Spleen (tissue), 11 donors: ENCODE measurements around the gene LRRN4. TPM values are rescaled to one million over a fixed set of nuclear protein-coding genes. Genes with fewer than 3 reads are reported as not detected.

Source experiments
- DNase-seq: peaks from one replicate; pipeline ENCODE4 v3.0.0-alpha.2; 2020
- H3K27ac ChIP-seq, 8 donors: fragments of 200-600 bp; sonication (generic) in 7 of 8; 1 replicate in 4 of 8; 2 replicates in 4 of 8; pipeline versions ENCODE4 v1.5.0 to v1.8.0; 2016 to 2021; ENCODE audit warnings: inconsistent platforms in 4 of 8, mild to moderate bottlenecking in 4 of 8, moderate library complexity in 1 of 8
- H3K27me3 ChIP-seq, 7 donors: fragments of 200-600 bp; sonication (generic) in 6 of 7; replicated peaks in 1 of 7; 1 replicate in 4 of 7; 2 replicates in 3 of 7; pipeline versions ENCODE4 v1.5.0 to v1.8.0; 2016 to 2021; ENCODE audit warnings: inconsistent platforms in 3 of 7, mild to moderate bottlenecking in 1 of 7
- H3K36me3 ChIP-seq, 6 donors: fragments of 200-600 bp; sonication (generic) in 5 of 6; 1 replicate in 4 of 6; 2 replicates in 2 of 6; pipeline versions ENCODE4 v1.5.0 to v1.8.0; 2016 to 2021; ENCODE audit warnings: inconsistent platforms in 2 of 6
- H3K4me1 ChIP-seq, 6 donors: fragments of 200-600 bp; sonication (generic) in 5 of 6; 1 replicate in 3 of 6; 2 replicates in 3 of 6; pipeline versions ENCODE4 v1.5.0 to v1.8.0; 2016 to 2021; ENCODE audit warnings: inconsistent platforms in 3 of 6
- H3K4me3 ChIP-seq, 8 donors: fragments of 200-600 bp; sonication (generic) in 7 of 8; 1 replicate in 4 of 8; 2 replicates in 4 of 8; pipeline versions ENCODE4 v1.5.0 to v1.8.0; 2016 to 2021; ENCODE audit warnings: inconsistent platforms in 4 of 8, mild to moderate bottlenecking in 4 of 8, moderate library complexity in 2 of 8
- H3K9me3 ChIP-seq, 8 donors: fragments of 200-600 bp; sonication (generic) in 7 of 8; 1 replicate in 4 of 8; 2 replicates in 4 of 8; pipeline versions ENCODE4 v1.5.0 to v1.8.0; 2016 to 2021; ENCODE audit warnings: inconsistent platforms in 4 of 8
- POLR2A ChIP-seq, 3 donors: fragments of 450-650 bp; IDR thresholded peaks; one replicate each; pipeline ENCODE4 v1.5.1; 2017; ENCODE audit warnings: antibody characterized with exemption in 3 of 3, mild to moderate bottlenecking in 1 of 3
- POLR2AphosphoS5 ChIP-seq, 3 donors: sonication (generic); formaldehyde crosslinking; IDR thresholded peaks; one replicate each; pipeline ENCODE4 v1.5.1; 2017; ENCODE audit warnings: antibody characterized with exemption in 3 of 3
- WGBS, 5 donors: extraction: QIAGEN DNeasy Blood & Tissue Kit in 3 of 5; methylation state at CpG; one replicate each; pipeline versions ENCODE4 v1.1.5 to v1.1.7; 2013 to 2018; 5-methylcytosine and 5-hydroxymethylcytosine counted together
- intact Hi-C: fragments of 100-400 bp; cut with DNase I; formaldehyde crosslinking; loops from one replicate; pipeline ENCODE4 v1.15.0; 2023; ENCODE audit warnings: low total_unique reads
- polyA plus RNA-seq, 3 donors: library from polyadenylated mRNA; stranded (reverse); fragments of 200-250 nt; gene quantifications; one replicate each; pipeline ENCODE4 v1.2.1, GENCODE V29; 2013
- total RNA-seq, 7 donors: library from RNA; depleted of rRNA in 3 of 7; stranded (reverse); fragments of >200 nt in 3 of 7; fragmentation: NEBNext Ultra II Directional in 4 of 7; extraction: Animal tissue kit (Norgen Biotek cat#: 25700) in 4 of 7; gene quantifications; one replicate each; pipeline versions ENCODE4 v1.1.0 to v1.2.1, GENCODE V29; 2016 to 2021
- TF ChIP-seq, protein P1 (sequence below), 11 experiments: fragments of 200-600 bp in 7 of 11; fragments of 450-650 bp in 4 of 11; sonication (generic) in 4 of 11; IDR thresholded peaks in 8 of 11; conservative IDR thresholded peaks in 3 of 11; 1 replicate in 7 of 11; 2 replicates in 4 of 11; pipeline versions ENCODE4 v1.4.0 to v1.8.0; 2016 to 2021; ENCODE audit warnings: antibody characterized with exemption in 11 of 11, inconsistent platforms in 4 of 11, mild to moderate bottlenecking in 1 of 11
- donor health status: healthy with polysubstance abuse.
- donor health status: DM: no; HTN: no; CAD: no; lungs with moderate emphysema.
- donor health status: DM: no; HTN: no; CAD: no.
- donor health status: Bipolar disorder and iron deficiency.
- donor health status: healthy.
- donor health status: DM: no; HTN: no; CAD: no.
- donor health status: DM: yes; HTN: yes; CAD: no.

LRRN4 gene
- total and polyA plus RNA-seq, 10 donors: 0.13 to 0.18 TPM; not detected in 8

DNA sequence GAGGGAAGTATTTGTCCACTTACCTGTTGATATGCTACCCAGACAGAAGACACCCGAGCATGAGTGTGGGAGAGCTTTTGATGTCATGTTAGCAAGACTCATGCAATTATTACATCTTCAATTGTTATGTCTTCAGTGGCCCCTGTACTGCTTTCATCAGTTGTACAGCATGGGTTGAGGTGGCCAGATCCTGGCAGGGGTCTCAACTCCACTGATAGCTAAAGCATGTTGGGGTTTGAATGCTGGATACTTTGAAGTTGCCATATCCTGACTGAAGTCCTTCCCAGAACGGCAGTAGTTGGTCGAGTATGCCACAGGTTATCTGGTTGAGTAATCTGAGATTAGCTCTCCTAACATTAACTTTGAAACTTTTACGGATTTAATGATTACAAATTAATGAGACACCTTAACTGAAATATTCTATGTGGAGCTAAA, 46.7 kb downstream of the LRRN4 start:
- intact Hi-C loops: no loop called here
- Histone ChIP-seq H3K27me3 (no peaks in the 10 kb centered on the region), H3K4me3 (peak overlapping the region; percentile 75 to 97 (median 93)), H3K4me1 (peaks cover 9 to 68% (median 47%) of the 10 kb centered on the region in 6 donors), H3K9me3 (no peaks in the 10 kb centered on the region), H3K36me3 (peaks cover 0 to 26% (median 16%) of the 10 kb centered on the region in 6 donors), H3K27ac (peak overlapping the region in 3 of 8 donors; percentile 54 to 92 (median 91))
- no peak for DNase-seq
- no peak for TF ChIP-seq POLR2AphosphoS5 (IDR thresholded peaks at IDR 0.05)
- TF ChIP-seq POLR2A (IDR thresholded peaks at IDR 0.05): no peak
- TF ChIP-seq, protein P1, sequence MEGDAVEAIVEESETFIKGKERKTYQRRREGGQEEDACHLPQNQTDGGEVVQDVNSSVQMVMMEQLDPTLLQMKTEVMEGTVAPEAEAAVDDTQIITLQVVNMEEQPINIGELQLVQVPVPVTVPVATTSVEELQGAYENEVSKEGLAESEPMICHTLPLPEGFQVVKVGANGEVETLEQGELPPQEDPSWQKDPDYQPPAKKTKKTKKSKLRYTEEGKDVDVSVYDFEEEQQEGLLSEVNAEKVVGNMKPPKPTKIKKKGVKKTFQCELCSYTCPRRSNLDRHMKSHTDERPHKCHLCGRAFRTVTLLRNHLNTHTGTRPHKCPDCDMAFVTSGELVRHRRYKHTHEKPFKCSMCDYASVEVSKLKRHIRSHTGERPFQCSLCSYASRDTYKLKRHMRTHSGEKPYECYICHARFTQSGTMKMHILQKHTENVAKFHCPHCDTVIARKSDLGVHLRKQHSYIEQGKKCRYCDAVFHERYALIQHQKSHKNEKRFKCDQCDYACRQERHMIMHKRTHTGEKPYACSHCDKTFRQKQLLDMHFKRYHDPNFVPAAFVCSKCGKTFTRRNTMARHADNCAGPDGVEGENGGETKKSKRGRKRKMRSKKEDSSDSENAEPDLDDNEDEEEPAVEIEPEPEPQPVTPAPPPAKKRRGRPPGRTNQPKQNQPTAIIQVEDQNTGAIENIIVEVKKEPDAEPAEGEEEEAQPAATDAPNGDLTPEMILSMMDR (IDR thresholded peaks at IDR 0.05 in 8 of 11, conservative IDR thresholded peaks at IDR 0.05 in 3 of 11): no peak
- 13 to 30% (median 18%) methylated on average over 4 of the region's 4 CpGs for WGBS, 5 donors

DNA sequence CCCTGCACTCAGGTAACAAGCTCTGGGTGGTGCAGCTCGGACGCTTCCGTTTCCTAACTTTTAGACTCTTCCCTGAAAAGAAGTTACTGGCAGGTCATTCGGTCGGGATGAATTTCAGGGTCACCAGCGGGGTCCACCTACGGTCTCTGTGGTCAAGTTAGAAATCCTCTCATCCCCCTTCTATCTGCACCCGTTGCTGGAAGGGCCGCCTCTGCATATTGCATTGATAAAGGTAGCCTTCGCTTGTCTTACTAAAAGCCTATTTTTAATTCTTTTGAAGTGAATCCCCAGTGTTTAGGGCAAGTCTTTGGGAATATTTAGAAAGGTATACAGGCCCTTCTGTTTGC, 47.3 kb downstream of the LRRN4 start:
- WGBS, 5 donors: 0 to 2% (median 1%) methylated on average over 8 to 10 of the region's 10 CpGs
- H3K27me3 ChIP-seq: no peaks in the 10 kb centered on the region
- H3K9me3 ChIP-seq: no peaks in the 10 kb centered on the region
- H3K4me3 ChIP-seq: peak overlapping the region; percentile 75 to 97 (median 93)
- intact Hi-C loops: no loop called here
- no peak for DNase-seq
- H3K27ac ChIP-seq: peak overlapping the region; percentile 84 to 92 (median 89)
- TF ChIP-seq POLR2A (IDR thresholded peaks at IDR 0.05) (no peak), POLR2AphosphoS5 (IDR thresholded peaks at IDR 0.05) (no peak)
- TF ChIP-seq, protein P1 (IDR thresholded peaks at IDR 0.05 in 8 of 11, conservative IDR thresholded peaks at IDR 0.05 in 3 of 11): no peak
- peaks cover 9 to 66% (median 47%) of the 10 kb centered on the region in 6 donors for H3K4me1 ChIP-seq
- peaks cover 0 to 21% (median 11%) of the 10 kb centered on the region in 6 donors for H3K36me3 ChIP-seq

DNA sequence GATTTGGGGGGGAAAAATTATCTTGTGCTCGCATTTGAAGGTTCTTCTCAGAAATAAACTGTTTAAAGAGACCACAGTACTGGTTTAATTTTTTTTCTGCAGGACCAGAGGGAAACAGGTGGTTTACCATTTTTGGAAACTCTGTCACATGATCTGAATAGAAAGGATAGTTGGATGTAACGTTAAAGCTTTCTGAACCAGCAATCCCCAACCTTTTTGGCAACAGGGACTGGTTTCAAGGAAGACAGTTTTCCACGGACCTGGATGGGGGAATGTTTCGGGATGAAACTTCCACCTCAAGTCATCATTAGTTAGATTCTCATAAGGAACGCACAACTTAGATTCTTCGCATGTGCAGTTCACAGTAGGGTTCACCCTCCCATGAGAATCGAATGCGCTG, 53.0 kb downstream of the LRRN4 start:
- TF ChIP-seq, protein P1 (IDR thresholded peaks at IDR 0.05 in 8 of 11, conservative IDR thresholded peaks at IDR 0.05 in 3 of 11): no peak
- no peak for TF ChIP-seq POLR2A (IDR thresholded peaks at IDR 0.05)
- TF ChIP-seq POLR2AphosphoS5 (IDR thresholded peaks at IDR 0.05): no peak
- no peak overlapping the region for H3K27ac ChIP-seq
- intact Hi-C loops: no loop called here
- no peaks in the 10 kb centered on the region for H3K9me3 ChIP-seq
- H3K4me1 ChIP-seq: peaks cover 5 to 40% (median 20%) of the 10 kb centered on the region in 6 donors
- DNase-seq: no peak
- WGBS, 5 donors: 59 to 76% (median 72%) methylated on average over 8 of the region's 8 CpGs
- no peak overlapping the region for H3K4me3 ChIP-seq
- no peaks in the 10 kb centered on the region for H3K27me3 ChIP-seq
- H3K36me3 ChIP-seq: peaks cover 0 to 2% (median under 1%) of the 10 kb centered on the region in 6 donors

- DNase-seq: no peak
- no peaks in the 10 kb centered on the region for H3K9me3 ChIP-seq
- H3K4me1 ChIP-seq: peaks cover under 1 to 32% (median 12%) of the 10 kb centered on the region in 6 donors
- WGBS, 5 donors: 95 to 98% (median 97%) methylated on average over 9 of the region's 9 CpGs
- TF ChIP-seq POLR2AphosphoS5 (IDR thresholded peaks at IDR 0.05) (no peak), POLR2A (IDR thresholded peaks at IDR 0.05) (no peak)
- TF ChIP-seq, protein P1 (IDR thresholded peaks at IDR 0.05 in 8 of 11, conservative IDR thresholded peaks at IDR 0.05 in 3 of 11): no peak
- H3K4me3 ChIP-seq: no peak overlapping the region
- H3K27ac ChIP-seq: no peak overlapping the region
- H3K27me3 ChIP-seq: no peaks in the 10 kb centered on the region
- peaks cover 0 to 13% (median 6%) of the 10 kb centered on the region in 6 donors for H3K36me3 ChIP-seq
- intact Hi-C loops: no loop called here
Observed at GRCh38 chr20:5999783-6000182, 54.1 kb downstream of the LRRN4 start.
